H1 (cell line): ENCODE results near the gene SEZ6. TPM values are rescaled to one million over a fixed set of nuclear protein-coding genes. Genes with fewer than 3 reads are reported as not detected.

ENCODE experiments used
- CTCF ChIA-PET: fragments of 300-600 bp; sonication (Branson Sonifier 250); formaldehyde crosslinking; loops from one replicate; lab custom pipeline; 2021; ENCODE audit not compliant: partially characterized antibody; lab: Charles Lee
- POLR2A ChIA-PET: fragments of 300-600 bp; sonication (Branson Sonifier 250); formaldehyde crosslinking; loops from one replicate; lab custom pipeline; 2021; ENCODE audit warnings: inconsistent platforms; ENCODE audit not compliant: partially characterized antibody; lab: Charles Lee
- DNase-seq, 2 experiments: peaks; one replicate each; pipeline versions ENCODE4 v3.0.0 to v3.0.0-alpha.2; 2010 to 2022; ENCODE audit warnings: low spot score in 2 of 2, low read depth in 1 of 2, mixed read lengths in 1 of 2
- FAIRE-seq: peaks from 2 replicates; lab custom pipeline; 2011; peaks lifted over from hg19 to GRCh38; lab: Jason Lieb, UNC
- H2AFZ ChIP-seq: 2 replicates; pipeline ENCODE4 v1.8.1; 2012; ENCODE audit warnings: low read length, inconsistent platforms
- H2AK5ac ChIP-seq: 2 replicates; pipeline ENCODE4 v1.6.1; 2013; ENCODE audit warnings: low read depth, low read length
- H2BK120ac ChIP-seq: replicated peaks from 2 replicates; pipeline ENCODE3; 2013; ENCODE audit warnings: low read depth, low read length, inconsistent platforms
- H2BK12ac ChIP-seq: 2 replicates; pipeline ENCODE4 v1.6.1; 2013; ENCODE audit warnings: low read depth, low read length
- H2BK15ac ChIP-seq: 2 replicates; pipeline ENCODE4 v1.6.1; 2013; ENCODE audit warnings: low read length
- H2BK20ac ChIP-seq: 2 replicates; pipeline ENCODE4 v1.6.1; 2013; ENCODE audit warnings: low read length
- H2BK5ac ChIP-seq: 2 replicates; pipeline ENCODE4 v1.6.1; 2013; ENCODE audit warnings: low read depth, low read length
- H3K14ac ChIP-seq: 2 replicates; pipeline ENCODE4 v1.6.1; 2013; ENCODE audit warnings: inconsistent platforms; ENCODE audit not compliant: insufficient read length
- H3K18ac ChIP-seq: 2 replicates; pipeline ENCODE4 v1.6.1; 2013; ENCODE audit warnings: low read length; ENCODE audit errors: extremely low read depth
- H3K23ac ChIP-seq: 2 replicates; pipeline ENCODE4 v1.6.1; 2013; ENCODE audit warnings: inconsistent platforms; ENCODE audit not compliant: insufficient read length
- H3K23me2 ChIP-seq: 2 replicates; pipeline ENCODE4 v1.6.1; 2013; ENCODE audit warnings: low read depth, low read length
- H3K27ac ChIP-seq: 2 replicates; pipeline ENCODE4 v1.6.1; 2011; ENCODE audit warnings: low read depth, low read length, inconsistent platforms
- H3K27me3 ChIP-seq, 4 experiments: replicated peaks in 1 of 4; 1 replicate in 1 of 4; 2 replicates in 3 of 4; pipeline versions ENCODE4 v1.6.1 to v1.8.1; 2011 to 2013; ENCODE audit warnings: low read length in 3 of 4, mild to moderate bottlenecking in 3 of 4, inconsistent platforms in 2 of 4, mixed read lengths in 2 of 4, moderate library complexity in 1 of 4; ENCODE audit not compliant: control insufficient read depth in 3 of 4, insufficient read depth in 3 of 4; ENCODE audit errors: extremely low read depth in 1 of 4
- H3K36me3 ChIP-seq, 4 experiments: 2 replicates each; pipeline versions ENCODE4 v1.6.1 to v1.8.1; 2011 to 2013; ENCODE audit warnings: mild to moderate bottlenecking in 4 of 4, low read length in 3 of 4, moderate library complexity in 2 of 4, control low read depth in 1 of 4, inconsistent platforms in 1 of 4; ENCODE audit not compliant: insufficient read depth in 4 of 4, control insufficient read depth in 2 of 4
- H3K4ac ChIP-seq: replicated peaks from 2 replicates; pipeline ENCODE3; 2013; ENCODE audit warnings: low read length, low read depth, mixed read lengths, inconsistent platforms; ENCODE audit not compliant: insufficient read length
- H3K4me1 ChIP-seq, 4 experiments: replicated peaks in 1 of 4; 1 replicate in 1 of 4; 2 replicates in 3 of 4; pipeline versions ENCODE4 v1.6.1 to v1.8.1; 2011 to 2013; ENCODE audit warnings: low read length in 3 of 4, inconsistent platforms in 2 of 4, mixed read lengths in 1 of 4; ENCODE audit not compliant: insufficient read depth in 4 of 4, control insufficient read depth in 3 of 4
- H3K4me2 ChIP-seq, 2 experiments: 2 replicates each; pipeline versions ENCODE4 v1.6.1 to v1.8.1; 2011 to 2013; ENCODE audit warnings: low read depth in 2 of 2, low read length in 2 of 2, control low read depth in 1 of 2, inconsistent platforms in 1 of 2, mild to moderate bottlenecking in 1 of 2; ENCODE audit not compliant: insufficient read depth in 1 of 2
- H3K4me3 ChIP-seq, 4 experiments: fragments of 200-600, 300-600 bp in 1 of 4; sonication (generic), shearing (Covaris generic), sonication (Bioruptor Twin) in 1 of 4; 2 replicates each; pipeline versions ENCODE4 v1.5.1 to v1.8.1; 2011 to 2016; ENCODE audit warnings: low read length in 4 of 4, low read depth in 3 of 4, control low read depth in 2 of 4, inconsistent platforms in 2 of 4, mild to moderate bottlenecking in 2 of 4, mixed read lengths in 1 of 4, moderate library complexity in 1 of 4; ENCODE audit not compliant: insufficient read depth in 2 of 4; ENCODE audit errors: extremely low read depth in 1 of 4
- H3K56ac ChIP-seq: replicated peaks from 2 replicates; pipeline ENCODE3; 2013; ENCODE audit warnings: low read depth, mild to moderate bottlenecking, mixed read lengths, low read length, inconsistent platforms; ENCODE audit not compliant: insufficient read length
- H3K79me1 ChIP-seq: 2 replicates; pipeline ENCODE4 v1.6.1; 2013; ENCODE audit warnings: low read depth, low read length, control low read depth
- H3K79me2 ChIP-seq, 2 experiments: 2 replicates each; pipeline versions ENCODE4 v1.6.1 to v1.8.1; 2012 to 2013; ENCODE audit warnings: low read length in 2 of 2, mild to moderate bottlenecking in 2 of 2, inconsistent platforms in 1 of 2; ENCODE audit not compliant: insufficient read depth in 2 of 2, control insufficient read depth in 1 of 2
- H3K9ac ChIP-seq, 4 experiments: replicated peaks in 1 of 4; 1 replicate in 1 of 4; 2 replicates in 3 of 4; pipeline versions ENCODE4 v1.6.1 to v1.8.1; 2011 to 2013; ENCODE audit warnings: low read depth in 3 of 4, low read length in 3 of 4, control low read depth in 2 of 4, mild to moderate bottlenecking in 2 of 4, moderate library complexity in 2 of 4, inconsistent platforms in 1 of 4; ENCODE audit errors: extremely low read depth in 1 of 4
- H3K9me3 ChIP-seq, 2 experiments: 2 replicates each; pipeline versions ENCODE4 v1.6.1 to v1.8.1; 2012 to 2013; ENCODE audit warnings: mild to moderate bottlenecking in 2 of 2, moderate library complexity in 2 of 2, control low read depth in 1 of 2, inconsistent platforms in 1 of 2, low read depth in 1 of 2, low read length in 1 of 2, mixed read lengths in 1 of 2; ENCODE audit not compliant: insufficient read depth in 2 of 2
- H4K20me1 ChIP-seq, 2 experiments: replicated peaks in 1 of 2; 2 replicates each; pipeline versions ENCODE3 to v1.8.1; 2011 to 2013; ENCODE audit warnings: inconsistent platforms in 2 of 2, low read length in 2 of 2, mild to moderate bottlenecking in 1 of 2; ENCODE audit not compliant: insufficient read depth in 2 of 2, control insufficient read depth in 1 of 2
- H4K5ac ChIP-seq: 2 replicates; pipeline ENCODE4 v1.6.1; 2013; ENCODE audit warnings: low read length, low read depth, mixed read lengths, inconsistent platforms; ENCODE audit not compliant: insufficient read length
- H4K8ac ChIP-seq: 2 replicates; pipeline ENCODE4 v1.8.0; 2013; ENCODE audit warnings: mild to moderate bottlenecking, moderate library complexity, low read length, inconsistent platforms; ENCODE audit not compliant: insufficient read depth; ENCODE audit errors: extremely low read depth
- H4K91ac ChIP-seq: replicated peaks from 2 replicates; pipeline ENCODE3; 2013; ENCODE audit warnings: low read length, mixed read lengths, inconsistent platforms; ENCODE audit not compliant: insufficient read length
- CEBPB ChIP-seq: IDR thresholded peaks from 2 replicates; pipeline ENCODE4 v1.6.1; 2012; ENCODE audit warnings: low read depth, low read length
- E2F6 ChIP-seq: IDR thresholded peaks from 2 replicates; pipeline ENCODE4 v1.6.1; 2012; ENCODE audit warnings: inconsistent platforms
- whole genome bisulfite sequencing, 2 experiments: shearing (Covaris generic) in 1 of 2; methylation state at CpG; one replicate each; pipeline versions ENCODE4 v1.1.6 to v1.1.7; 2013 to 2015; ENCODE audit warnings: low lambda C conversion rate in 2 of 2, mixed read lengths in 2 of 2, inconsistent platforms in 1 of 2, low coverage in 1 of 2, missing lambda C conversion rate in 1 of 2; ENCODE audit not compliant: insufficient replicate concordance in 2 of 2, insufficient coverage in 1 of 2, insufficient read length in 1 of 2; ENCODE audit errors: extremely low coverage in 1 of 2, missing lambda C conversion rate in 1 of 2; 5-methylcytosine and 5-hydroxymethylcytosine counted together
- polyA plus RNA-seq, 7 experiments: library from polyadenylated mRNA; depleted of rRNA in 3 of 7; stranded (reverse) in 5 of 7; unstranded in 2 of 7; fragments of >200 nt in 5 of 7; fragments of 200-250 nt in 2 of 7; gene quantifications; 1 replicate in 5 of 7; 2 replicates in 1 of 7; 4 replicates in 1 of 7; pipeline versions ENCODE4 v1.2.1 to v1.2.3, GENCODE V29; 2011 to 2013; ENCODE audit warnings: missing spikeins in 2 of 7, mixed read lengths in 2 of 7
- total RNA-seq: library from RNA; stranded (reverse); fragmentation: NEBNext Ultra II Directional; extraction: Animal tissue kit (Norgen Biotek cat#: 25700); gene quantifications from 2 replicates; pipeline ENCODE4 v1.2.1, GENCODE V29; 2021
- TF ChIP-seq, protein P1 (sequence below), 3 experiments: IDR thresholded peaks; 1 replicate in 2 of 3; 2 replicates in 1 of 3; pipeline versions ENCODE4 v1.5.1 to v1.6.1; 2011; ENCODE audit warnings: low read length in 3 of 3, mild to moderate bottlenecking in 3 of 3, inconsistent platforms in 2 of 3, low read depth in 1 of 3, moderate library complexity in 1 of 3; ENCODE audit not compliant: insufficient read depth in 1 of 3; ENCODE audit errors: control extremely low read depth in 1 of 3

SEZ6 gene
- total and polyA plus RNA-seq, 2 of the 8 experiments (the other 6 are each of a cell fraction or from before 2014, with no cell fraction given) = 6.9 to 16.1 TPM

GRCh38 chr17:28991779-28992178 is 14.1 kb downstream of the SEZ6 start:
- Histone ChIP-seq H2AK5ac (0 out of 2 replicates have a peak overlapping the region, but pooled peaks have one; percentile 54), H3K4me3 (no peak overlapping the region), H2BK12ac (no peak overlapping the region), H3K14ac (no peak overlapping the region), H3K9ac (no peak overlapping the region), H3K79me1 (no peaks in the 10 kb centered on the region), H3K23me2 (no peaks in the 10 kb centered on the region), H3K27ac (no peak overlapping the region), H3K56ac (no peak overlapping the region), H3K4me1 (peaks cover 5 to 11% (median 7%) of the 10 kb centered on the region in 4 experiments), H3K9me3 (no peaks in the 10 kb centered on the region), H2BK15ac (no peak overlapping the region), H4K91ac (no peak overlapping the region), H3K4me2 (no peak overlapping the region), H3K4ac (peak overlapping the region; percentile 24), H3K36me3 (no peaks in the 10 kb centered on the region), H3K79me2 (no peaks in the 10 kb centered on the region), H3K23ac (no peak overlapping the region), H3K27me3 (no peaks in the 10 kb centered on the region; a peak in 2 of 7 replicates), H2BK20ac (peak overlapping the region; percentile 68; the same call in 1 of the 2 replicates), H4K8ac (no peak overlapping the region), H4K5ac (no peak overlapping the region), H3K18ac (no peak overlapping the region), H4K20me1 (no peaks in the 10 kb centered on the region), H2BK5ac (peak overlapping the region; percentile 19; the same call in 1 of the 2 replicates), H2AFZ (no peak overlapping the region), H2BK120ac (no peak overlapping the region)
- no peak for TF ChIP-seq CEBPB
- TF ChIP-seq, protein P1, sequence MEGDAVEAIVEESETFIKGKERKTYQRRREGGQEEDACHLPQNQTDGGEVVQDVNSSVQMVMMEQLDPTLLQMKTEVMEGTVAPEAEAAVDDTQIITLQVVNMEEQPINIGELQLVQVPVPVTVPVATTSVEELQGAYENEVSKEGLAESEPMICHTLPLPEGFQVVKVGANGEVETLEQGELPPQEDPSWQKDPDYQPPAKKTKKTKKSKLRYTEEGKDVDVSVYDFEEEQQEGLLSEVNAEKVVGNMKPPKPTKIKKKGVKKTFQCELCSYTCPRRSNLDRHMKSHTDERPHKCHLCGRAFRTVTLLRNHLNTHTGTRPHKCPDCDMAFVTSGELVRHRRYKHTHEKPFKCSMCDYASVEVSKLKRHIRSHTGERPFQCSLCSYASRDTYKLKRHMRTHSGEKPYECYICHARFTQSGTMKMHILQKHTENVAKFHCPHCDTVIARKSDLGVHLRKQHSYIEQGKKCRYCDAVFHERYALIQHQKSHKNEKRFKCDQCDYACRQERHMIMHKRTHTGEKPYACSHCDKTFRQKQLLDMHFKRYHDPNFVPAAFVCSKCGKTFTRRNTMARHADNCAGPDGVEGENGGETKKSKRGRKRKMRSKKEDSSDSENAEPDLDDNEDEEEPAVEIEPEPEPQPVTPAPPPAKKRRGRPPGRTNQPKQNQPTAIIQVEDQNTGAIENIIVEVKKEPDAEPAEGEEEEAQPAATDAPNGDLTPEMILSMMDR (IDR thresholded peaks at IDR 0.05; ENCODE audit: control extremely low read depth in 1 of 3, insufficient read depth in 1 of 3, low read depth in 1 of 3, low read length in 3 of 3) = no peak
- no peak for TF ChIP-seq E2F6
- 92% methylated on average over 8 of the region's 8 CpGs; no CpG with 5 or more reads in 1 of the 2 experiments for WGBS, 2 experiments
- CTCF ChIA-PET = interaction anchor here (0.5 to 5.3 kb wide), 5 partner anchors 13 to 161 kb away, joined by 3 to 42 read pairs (median 6); partner anchors contain the start of gene SEZ6
- POLR2A ChIA-PET = interaction anchor here (1.1 kb wide), 1 partner anchor 40 kb away, joined by 3 read pairs; no protein-coding TSS in a partner anchor
- DNase-seq (no peak), FAIRE-seq (no peak)
